Measurements from ENCODE around the gene NR3C1. TPM values are rescaled to one million over a fixed set of nuclear protein-coding genes. Genes with fewer than 3 reads are reported as not detected.

NR3C1 gene
- total and polyA plus RNA-seq, 2 experiments from 2014 or later = 41.0 to 60.5 TPM

DNA sequence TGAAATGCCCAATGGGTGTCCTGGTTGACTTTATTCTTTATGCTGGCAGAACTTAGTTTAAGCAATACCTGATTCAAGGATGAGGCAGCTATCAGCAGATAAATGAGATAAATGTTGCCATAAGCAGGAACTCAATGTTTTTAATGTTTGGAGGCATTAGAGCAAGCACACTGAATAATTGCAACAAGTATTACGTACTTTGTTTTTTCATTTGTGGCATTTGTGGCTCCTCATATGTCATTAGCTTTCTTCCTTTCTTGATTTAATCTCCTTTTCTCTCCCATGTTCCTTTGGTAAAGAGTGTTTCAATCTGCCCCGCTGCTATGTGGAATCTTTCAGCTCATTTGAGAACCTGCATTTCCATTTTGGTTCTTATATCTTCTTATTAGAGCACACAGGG is 6.4 kb upstream of the NR3C1 start:
- no peak for TF ChIP-seq EZH2phosphoT487 (IDR thresholded peaks at IDR 0.05; ENCODE audit: low read depth, severe bottlenecking, unreplicated experiment)
- TF ChIP-seq EZH2 (IDR thresholded peaks at IDR 0.05; ENCODE audit: borderline replicate concordance) = no peak
- TF ChIP-seq CTCF (IDR thresholded peaks at IDR 0.05; ENCODE audit: poor library complexity) = no peak
- H3K36me3 ChIP-seq (replicated peaks; ENCODE audit: insufficient read depth, low read depth) = no peaks in the 10 kb centered on the region
- H3K27me3 ChIP-seq = no peaks in the 10 kb centered on the region
- no peaks in the 10 kb centered on the region for H3K9me3 ChIP-seq (ENCODE audit: low read depth)
- 91% methylated on average over 2 of the region's 2 CpGs for WGBS (ENCODE audit: low lambda C conversion rate, missing lambda C conversion rate)
- no peaks in the 10 kb centered on the region for H4K20me1 ChIP-seq (ENCODE audit: insufficient read depth, poor library complexity, severe bottlenecking)
- H3K4me2 ChIP-seq = no peak overlapping the region
- no peaks in the 10 kb centered on the region for H3K9me2 ChIP-seq (replicated peaks; ENCODE audit: insufficient read depth)
- no peak overlapping the region for H3K27ac ChIP-seq
- no peaks in the 10 kb centered on the region for H3K79me2 ChIP-seq
- DNase-seq (ENCODE audit: low spot score) = no peak
- H3K4me1 ChIP-seq (ENCODE audit: insufficient read depth) = peaks cover 6% of the 10 kb centered on the region
- H2AFZ ChIP-seq = no peak overlapping the region
- H3K4me3 ChIP-seq = no peak overlapping the region

- Histone ChIP-seq H3K4me2 (no peak overlapping the region), H3K9me3 (ENCODE audit: low read depth) (no peaks in the 10 kb centered on the region), H3K27me3 (no peaks in the 10 kb centered on the region), H3K79me2 (peaks cover 18% of the 10 kb centered on the region), H3K9me2 (replicated peaks; ENCODE audit: insufficient read depth) (no peaks in the 10 kb centered on the region), H2AFZ (no peak overlapping the region), H3K36me3 (replicated peaks; ENCODE audit: insufficient read depth, low read depth) (no peaks in the 10 kb centered on the region), H3K27ac (no peak overlapping the region), H4K20me1 (ENCODE audit: insufficient read depth, poor library complexity, severe bottlenecking) (peaks cover 9% of the 10 kb centered on the region), H3K4me1 (ENCODE audit: insufficient read depth) (peaks cover 6% of the 10 kb centered on the region), H3K4me3 (no peak overlapping the region)
- DNase-seq (ENCODE audit: low spot score) = no peak
- WGBS (ENCODE audit: low lambda C conversion rate, missing lambda C conversion rate) = 100% methylated on average over 1 of the region's 1 CpG
- TF ChIP-seq EZH2 (IDR thresholded peaks at IDR 0.05; ENCODE audit: borderline replicate concordance) (no peak), EZH2phosphoT487 (IDR thresholded peaks at IDR 0.05; ENCODE audit: low read depth, severe bottlenecking, unreplicated experiment) (no peak), CTCF (IDR thresholded peaks at IDR 0.05; ENCODE audit: poor library complexity) (no peak)
Observed at GRCh38 chr5:143406408-143406807, 2.9 kb upstream of the NR3C1 start.

GRCh38 chr5:143405849-143406098 is 2.3 kb upstream of the NR3C1 start:
- 83% methylated on average over 3 of the region's 3 CpGs for WGBS (ENCODE audit: low lambda C conversion rate, missing lambda C conversion rate)
- no peaks in the 10 kb centered on the region for H3K9me2 ChIP-seq (replicated peaks; ENCODE audit: insufficient read depth)
- H3K4me3 ChIP-seq = peak overlapping the region; percentile 87
- peaks cover 24% of the 10 kb centered on the region for H3K79me2 ChIP-seq
- peak overlapping the region; percentile 100 for H3K27ac ChIP-seq
- DNase-seq (ENCODE audit: low spot score) = no peak
- H3K36me3 ChIP-seq (replicated peaks; ENCODE audit: insufficient read depth, low read depth) = no peaks in the 10 kb centered on the region
- H3K27me3 ChIP-seq = no peaks in the 10 kb centered on the region
- peaks cover 6% of the 10 kb centered on the region for H3K4me1 ChIP-seq (ENCODE audit: insufficient read depth)
- H2AFZ ChIP-seq = peak overlapping the region; percentile 97
- peaks cover 16% of the 10 kb centered on the region for H4K20me1 ChIP-seq (ENCODE audit: insufficient read depth, poor library complexity, severe bottlenecking)
- no peak for TF ChIP-seq CTCF (IDR thresholded peaks at IDR 0.05; ENCODE audit: poor library complexity)
- no peak for TF ChIP-seq EZH2phosphoT487 (IDR thresholded peaks at IDR 0.05; ENCODE audit: low read depth, severe bottlenecking, unreplicated experiment)
- H3K4me2 ChIP-seq = peak overlapping the region; percentile 96
- no peaks in the 10 kb centered on the region for H3K9me3 ChIP-seq (ENCODE audit: low read depth)
